OCI-LY7 (cell line): ENCODE measurements around the gene NAV2. TPM values are rescaled to one million over a fixed set of nuclear protein-coding genes. Genes with fewer than 3 reads are reported as not detected.

Experiments used
- BruUV-seq: library from RNA; stranded (reverse); fragments of 400-500 nt; replicated peaks from 2 replicates; lab custom pipeline; 2021; lab: Mats Ljungman, UMichigan
- CTCF ChIA-PET: fragments of 300-600 bp; sonication (Branson Sonifier 250); formaldehyde crosslinking; loops from one replicate; lab custom pipeline; 2022; ENCODE audit warnings: antibody characterized with exemption; ENCODE audit not compliant: unreplicated experiment; lab: Charles Lee
- POLR2A ChIA-PET: fragments of 300-600 bp; sonication (Branson Sonifier 250); formaldehyde crosslinking; loops from one replicate; lab custom pipeline; 2022; ENCODE audit warnings: antibody characterized with exemption; lab: Charles Lee
- DNase-seq: peaks from one replicate; pipeline ENCODE4 v3.0.0-alpha.2; 2015; ENCODE audit warnings: low spot score
- H2AFZ ChIP-seq: fragments of 200-600 bp; sonication (generic), shearing (Covaris generic); 2 replicates; pipeline ENCODE4 v1.6.1; 2014; ENCODE audit warnings: mild to moderate bottlenecking, antibody characterized with exemption, low read length, moderate library complexity
- H3K27ac ChIP-seq: fragments of 200-600 bp; sonication (generic); 2 replicates; pipeline ENCODE4 v1.5.1; 2014; ENCODE audit warnings: mixed run types, low read depth, mild to moderate bottlenecking, moderate library complexity, low read length, inconsistent platforms; ENCODE audit not compliant: poor library complexity, severe bottlenecking
- H3K36me3 ChIP-seq: fragments of 200-600 bp; sonication (generic); 2 replicates; pipeline ENCODE4 v1.6.1; 2014; ENCODE audit warnings: mild to moderate bottlenecking, antibody characterized with exemption, low read length, moderate library complexity, mixed read lengths; ENCODE audit not compliant: insufficient read depth
- H3K4me1 ChIP-seq: fragments of 200-600 bp; sonication (generic); 2 replicates; pipeline ENCODE4 v1.5.1; 2014; ENCODE audit warnings: mild to moderate bottlenecking, low read length; ENCODE audit not compliant: insufficient read depth, poor library complexity, severe bottlenecking
- H3K4me2 ChIP-seq: fragments of 200-600 bp; sonication (generic); 2 replicates; pipeline ENCODE4 v1.6.1; 2014; ENCODE audit warnings: mild to moderate bottlenecking, low read length
- H3K4me3 ChIP-seq: fragments of 200-600 bp; sonication (generic); 2 replicates; pipeline ENCODE4 v1.5.1; 2014; ENCODE audit warnings: mild to moderate bottlenecking, low read depth, low read length; ENCODE audit not compliant: poor library complexity, severe bottlenecking
- H3K79me2 ChIP-seq: fragments of 200-600 bp; sonication (generic); 2 replicates; pipeline ENCODE4 v1.6.1; 2016; ENCODE audit warnings: low read depth, mild to moderate bottlenecking, low read length, moderate library complexity, mixed read lengths; ENCODE audit not compliant: insufficient read depth
- H3K9me2 ChIP-seq: fragments of 200-600 bp; sonication (generic); 2 replicates; pipeline ENCODE4 v1.6.1; 2016; ENCODE audit warnings: mild to moderate bottlenecking, low read length, mixed read lengths; ENCODE audit not compliant: insufficient read depth
- H3K9me3 ChIP-seq: fragments of 200-600 bp; sonication (generic); 2 replicates; pipeline ENCODE4 v1.6.1; 2014; ENCODE audit warnings: mild to moderate bottlenecking, mixed run types, low read length, mixed read lengths
- H4K20me1 ChIP-seq: fragments of 200-600 bp; sonication (generic); 2 replicates; pipeline ENCODE4 v1.6.1; 2014; ENCODE audit warnings: mild to moderate bottlenecking, antibody characterized with exemption, low read length, moderate library complexity, mixed read lengths; ENCODE audit not compliant: insufficient read depth
- CTCF ChIP-seq: fragments of 200-600 bp; sonication (generic); conservative IDR thresholded peaks from 2 replicates; pipeline ENCODE4 v1.5.1; 2014; ENCODE audit warnings: mild to moderate bottlenecking, antibody characterized with exemption, low read length, moderate library complexity, mixed read lengths
- EZH2phosphoT487 ChIP-seq: fragments of 200-600 bp; sonication (generic); IDR thresholded peaks from 2 replicates; pipeline ENCODE4 v1.6.1; 2018; ENCODE audit warnings: low read depth, borderline replicate concordance, mild to moderate bottlenecking, mixed run types, antibody characterized with exemption, low read length, moderate library complexity, mixed read lengths
- intact Hi-C: fragments of 100-400 bp; cut with micrococcal nuclease; formaldehyde crosslinking; loops from one replicate; pipeline ENCODE4 v1.10.0; 2022; ENCODE audit not compliant: unreplicated experiment
- total RNA-seq, 2 experiments: library from RNA; depleted of rRNA in 1 of 2; stranded (reverse); fragments of >200 nt in 1 of 2; shearing (Covaris generic) in 1 of 2; gene quantifications; 2 replicates each; pipeline ENCODE4 v1.2.3, GENCODE V29; 2014 to 2022

The NAV2 gene
- total RNA-seq, 2 experiments from 2014 or later: 0.06 to 0.68 TPM

DNA sequence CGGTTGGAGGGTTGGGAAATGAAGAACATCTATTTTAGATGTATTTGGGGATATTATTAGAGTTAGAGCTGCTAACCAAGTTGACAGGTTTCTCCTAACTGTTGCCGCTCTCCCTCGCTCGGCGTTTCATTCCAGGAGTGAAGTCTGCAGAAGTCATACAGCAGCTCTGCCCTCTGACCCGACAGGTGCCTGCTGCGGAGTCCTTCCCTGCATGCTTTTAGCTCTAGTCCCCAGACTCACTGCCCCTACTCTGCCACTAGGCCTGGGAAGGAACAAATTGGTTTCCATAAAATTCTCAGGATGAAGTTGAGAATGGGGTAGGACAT, 322.7 kb downstream of the NAV2 start:
- intact Hi-C loops: no loop called here
- TF ChIP-seq EZH2phosphoT487: no peak
- no peak for TF ChIP-seq CTCF
- Histone ChIP-seq H4K20me1 (no peaks in the 10 kb centered on the region), H3K4me2 (no peak overlapping the region), H3K79me2 (no peaks in the 10 kb centered on the region), H3K27ac (no peak overlapping the region), H2AFZ (no peak overlapping the region), H3K9me2 (no peaks in the 10 kb centered on the region), H3K36me3 (no peaks in the 10 kb centered on the region), H3K9me3 (no peaks in the 10 kb centered on the region), H3K4me1 (no peaks in the 10 kb centered on the region), H3K4me3 (no peak overlapping the region)
- DNase-seq: no peak
- ChIA-PET POLR2A (no interaction called here), CTCF (no interaction called here)
- BruUV-seq: no TSS peak

DNA sequence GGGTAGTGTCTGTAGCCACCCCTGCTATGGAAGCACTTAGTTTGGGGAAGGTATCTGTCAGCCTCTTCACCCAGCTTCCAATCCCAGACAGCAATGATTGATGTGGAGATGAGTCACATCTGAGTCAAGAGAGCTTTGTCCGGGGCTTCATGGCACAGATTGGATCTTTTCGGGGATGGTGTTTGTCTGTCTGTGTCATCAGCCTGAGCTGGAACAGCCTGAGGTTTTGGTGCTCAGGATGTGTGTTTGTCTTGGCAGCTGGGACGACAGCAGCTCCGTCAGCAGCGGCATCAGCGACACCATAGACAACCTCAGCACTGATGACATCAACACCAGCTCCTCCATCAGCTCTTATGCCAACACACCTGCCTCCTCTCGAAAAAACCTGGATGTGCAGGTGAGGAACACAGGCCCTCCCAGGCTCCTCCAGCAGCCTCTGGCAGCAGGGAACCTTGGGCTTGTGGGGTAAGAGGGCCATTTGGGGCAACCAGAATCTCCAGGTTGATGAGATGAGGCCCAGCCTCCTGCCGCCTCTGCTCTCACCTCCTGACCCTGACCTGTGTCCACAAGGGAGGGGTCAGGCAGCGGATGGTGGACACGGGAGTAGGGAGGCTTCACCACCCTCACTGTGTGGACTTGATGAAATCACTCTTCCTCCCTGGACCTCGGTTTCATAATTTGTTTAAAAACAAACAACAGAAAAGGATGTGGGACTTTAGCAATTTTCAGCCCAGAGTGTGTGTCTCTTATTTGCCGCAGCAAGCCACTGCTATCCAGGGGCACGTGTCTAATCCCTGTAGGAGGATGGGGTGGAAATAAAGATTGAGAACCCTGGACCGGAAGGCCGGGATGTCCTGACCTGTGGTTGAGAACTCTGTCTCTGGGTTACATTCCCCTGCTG, 323.3 kb downstream of the NAV2 start:
- no peak overlapping the region for H3K27ac ChIP-seq
- no peaks in the 10 kb centered on the region for H3K9me3 ChIP-seq
- no peak overlapping the region for H2AFZ ChIP-seq
- BruUV-seq: no TSS peak
- no peaks in the 10 kb centered on the region for H3K4me1 ChIP-seq
- no peaks in the 10 kb centered on the region for H4K20me1 ChIP-seq
- CTCF ChIA-PET: no interaction called here
- POLR2A ChIA-PET: no interaction called here
- DNase-seq: no peak
- no peaks in the 10 kb centered on the region for H3K79me2 ChIP-seq
- no peaks in the 10 kb centered on the region for H3K9me2 ChIP-seq
- no peaks in the 10 kb centered on the region for H3K36me3 ChIP-seq
- no peak for TF ChIP-seq CTCF
- TF ChIP-seq EZH2phosphoT487: no peak
- H3K4me3 ChIP-seq: no peak overlapping the region
- intact Hi-C loops: no loop called here
- no peak overlapping the region for H3K4me2 ChIP-seq
